ENCODE results near the gene B4GALT7.
"Not testable (repeated sequence)": the region's sequence is repeated elsewhere in the genome, so short reads cannot be mapped to it uniquely, and the experiment has no call there.

Gene B4GALT7

DNA sequence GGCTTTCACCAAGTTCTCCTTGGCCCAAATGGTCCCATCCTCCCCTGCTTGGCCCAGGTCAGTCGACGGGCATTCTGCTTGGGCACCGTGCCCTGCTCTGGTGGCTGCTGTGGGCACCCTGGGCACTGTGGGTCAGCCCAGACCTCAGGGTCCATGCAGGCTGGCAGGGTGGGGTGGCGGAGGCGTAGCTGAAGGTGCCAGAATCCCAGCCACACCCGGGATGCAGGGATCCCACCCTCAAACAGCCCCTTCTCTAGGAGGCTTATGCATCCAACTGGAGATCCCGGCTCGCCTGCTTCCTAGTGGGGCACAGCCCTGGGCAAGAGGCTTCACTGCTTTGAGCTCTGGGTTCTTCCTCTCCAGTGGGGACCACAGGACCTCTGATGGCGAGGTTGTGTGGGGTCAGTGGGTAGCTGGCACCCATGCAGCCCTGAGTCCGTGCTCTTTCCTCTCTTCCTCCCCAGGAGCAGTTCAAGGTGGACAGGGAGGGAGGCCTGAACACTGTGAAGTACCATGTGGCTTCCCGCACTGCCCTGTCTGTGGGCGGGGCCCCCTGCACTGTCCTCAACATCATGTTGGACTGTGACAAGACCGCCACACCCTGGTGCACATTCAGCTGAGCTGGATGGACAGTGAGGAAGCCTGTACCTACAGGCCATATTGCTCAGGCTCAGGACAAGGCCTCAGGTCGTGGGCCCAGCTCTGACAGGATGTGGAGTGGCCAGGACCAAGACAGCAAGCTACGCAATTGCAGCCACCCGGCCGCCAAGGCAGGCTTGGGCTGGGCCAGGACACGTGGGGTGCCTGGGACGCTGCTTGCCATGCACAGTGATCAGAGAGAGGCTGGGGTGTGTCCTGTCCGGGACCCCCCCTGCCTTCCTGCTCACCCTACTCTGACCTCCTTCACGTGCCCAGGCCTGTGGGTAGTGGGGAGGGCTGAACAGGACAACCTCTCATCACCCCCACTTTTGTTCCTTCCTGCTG is 9.4 kb downstream of the B4GALT7 start:
- no peak for DNase-seq (ENCODE audit: low read depth in 2 of 2)

DNA sequence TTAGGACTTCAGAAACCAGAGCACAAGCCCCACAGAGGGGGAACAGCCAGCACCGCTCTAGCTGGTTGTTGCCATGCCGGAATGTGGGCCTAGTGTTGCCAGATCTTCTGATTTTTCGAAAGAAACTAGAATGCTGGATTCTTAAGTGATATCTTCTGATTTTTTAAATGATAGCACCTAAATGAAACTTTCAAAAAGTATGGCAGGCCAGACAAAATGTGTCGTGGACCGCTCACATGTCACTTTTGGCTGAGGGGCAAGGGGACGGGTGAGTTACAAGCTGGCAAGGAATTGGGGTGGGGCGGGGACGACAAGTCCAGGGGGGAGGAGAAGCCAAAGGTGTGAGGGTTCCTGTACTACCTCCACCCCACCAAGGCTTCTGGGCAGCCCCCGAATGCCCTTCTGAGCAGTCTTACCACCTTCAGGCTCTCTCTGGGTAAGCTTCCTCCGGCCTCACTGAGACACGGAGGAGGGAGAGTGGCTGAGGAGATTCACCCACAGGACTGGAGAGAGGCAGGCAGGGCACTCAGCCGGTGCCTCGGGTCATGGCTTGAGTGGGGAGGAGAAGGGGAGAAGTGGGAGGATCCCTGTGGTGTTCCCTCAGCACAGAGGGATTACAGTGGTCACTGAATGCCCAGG is 10.3 kb downstream of the B4GALT7 start:
- DNase-seq (ENCODE audit: low read depth in 2 of 2): no peak

DNA sequence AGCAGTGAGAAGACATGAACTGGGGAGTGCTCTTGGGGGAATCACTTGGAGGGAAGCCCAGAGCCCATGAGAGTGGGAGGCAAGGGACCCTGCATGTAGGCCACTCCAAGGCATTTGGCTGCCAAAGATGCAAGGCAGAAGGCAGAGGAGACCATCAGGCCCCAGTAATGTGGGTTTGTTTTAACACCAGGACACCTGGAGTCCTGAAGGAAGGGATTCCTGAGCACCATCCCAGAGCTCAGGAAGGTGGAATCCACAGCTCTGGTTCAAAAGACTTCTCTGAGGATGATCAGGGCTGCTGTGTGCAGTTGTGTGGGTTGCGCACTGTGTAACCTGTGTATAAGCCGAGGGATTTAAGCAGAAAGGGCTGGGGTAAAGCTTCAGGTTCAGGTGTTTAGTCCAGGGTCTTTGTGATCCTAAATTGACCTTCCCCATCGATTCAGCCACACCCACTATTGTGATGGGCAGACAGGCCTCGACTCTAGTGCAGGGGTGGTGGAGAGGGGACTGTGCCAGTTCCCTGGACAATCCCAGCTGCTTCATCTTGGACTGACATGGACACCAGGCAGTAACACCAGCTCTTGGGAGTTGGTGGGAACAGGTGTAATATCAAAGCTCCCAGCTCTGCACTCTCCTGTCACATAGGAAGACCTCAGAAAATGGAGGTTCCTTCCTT is 11.0 kb downstream of the B4GALT7 start:
- DNase-seq (ENCODE audit: low read depth in 2 of 2): no peak

DNA sequence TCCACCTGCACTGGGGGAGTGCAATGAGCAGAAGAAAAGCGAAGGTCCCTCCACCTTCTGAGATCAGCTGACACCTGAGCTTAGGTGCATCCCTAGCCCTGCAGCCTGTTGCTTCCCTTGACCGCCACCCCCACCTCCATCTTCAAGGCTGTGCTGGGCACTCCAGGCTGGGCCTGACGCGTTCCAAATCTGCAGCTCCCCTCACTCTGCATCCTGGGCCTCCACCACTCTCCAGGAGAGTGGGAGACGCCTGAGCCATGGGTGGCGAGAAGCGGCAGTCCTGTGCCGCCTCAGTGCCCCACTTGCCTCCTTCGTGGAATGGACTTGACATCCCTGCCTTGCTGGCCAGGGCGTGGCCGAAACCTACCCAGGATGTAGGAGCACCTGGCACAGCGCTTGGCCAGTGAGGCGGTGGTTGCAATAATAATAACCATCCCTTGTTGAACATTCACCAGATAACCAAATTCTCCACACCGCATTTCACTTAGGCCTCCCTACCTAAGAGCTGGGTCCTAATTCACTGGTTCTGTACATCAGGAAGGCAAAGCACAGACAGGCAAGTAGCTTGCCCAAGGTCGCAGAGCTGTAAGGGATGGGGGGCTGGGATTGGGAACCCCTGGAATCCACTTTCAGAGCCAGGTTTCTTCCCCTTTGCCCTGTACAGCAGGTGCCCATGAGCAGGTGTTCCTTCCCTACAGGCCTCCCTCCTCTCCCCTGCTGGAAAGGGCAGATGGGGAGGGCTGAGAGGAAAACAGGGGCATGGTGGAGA is 11.7 kb downstream of the B4GALT7 start:
- DNase-seq (ENCODE audit: low read depth in 2 of 2): no peak

DNA sequence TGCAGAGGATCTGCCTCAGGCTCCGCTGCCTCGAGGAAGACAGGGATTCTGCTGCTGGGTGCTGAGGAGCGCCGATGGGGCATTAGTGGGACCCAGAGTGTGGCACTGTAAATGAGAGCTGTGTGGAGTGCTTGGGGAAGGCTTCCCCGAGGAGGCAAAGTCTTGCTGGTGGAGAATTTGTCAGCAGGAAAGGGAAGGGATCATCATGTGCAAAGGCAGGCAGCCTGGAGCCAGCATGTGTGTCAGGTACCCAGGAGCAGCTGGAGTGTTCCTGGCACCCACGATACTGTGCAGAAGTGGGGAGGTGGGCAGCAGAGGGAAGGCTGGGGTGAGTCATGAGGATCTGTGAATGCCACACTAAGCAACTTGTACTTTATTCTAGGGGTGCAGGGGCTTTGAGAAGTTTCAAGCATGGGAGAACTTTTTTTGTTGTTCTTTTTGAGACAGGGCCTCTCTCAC is 12.3 kb downstream of the B4GALT7 start:
- DNase-seq (ENCODE audit: low read depth in 2 of 2): no peak

DNA sequence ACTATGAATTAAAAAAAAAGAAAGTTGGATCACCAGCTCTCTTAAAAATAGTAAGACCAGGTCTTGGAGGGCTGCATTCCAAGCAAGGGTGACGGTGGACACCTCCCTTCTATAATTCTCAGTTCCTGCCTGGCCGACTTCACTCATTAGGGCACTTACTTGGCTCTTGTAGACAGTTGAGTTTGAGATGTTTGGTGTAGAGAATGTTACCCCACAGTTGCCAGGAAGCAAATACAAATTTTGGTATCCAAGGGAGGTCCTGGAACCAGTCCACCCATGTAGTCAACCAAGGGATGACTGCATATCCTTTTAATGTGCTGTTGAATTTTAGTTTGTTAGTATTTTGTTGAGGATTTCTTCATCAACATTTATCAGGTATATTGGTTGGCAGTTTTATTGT is 20.6 kb downstream of the B4GALT7 start:
- DNase-seq (ENCODE audit: low read depth in 2 of 2): no peak

DNA sequence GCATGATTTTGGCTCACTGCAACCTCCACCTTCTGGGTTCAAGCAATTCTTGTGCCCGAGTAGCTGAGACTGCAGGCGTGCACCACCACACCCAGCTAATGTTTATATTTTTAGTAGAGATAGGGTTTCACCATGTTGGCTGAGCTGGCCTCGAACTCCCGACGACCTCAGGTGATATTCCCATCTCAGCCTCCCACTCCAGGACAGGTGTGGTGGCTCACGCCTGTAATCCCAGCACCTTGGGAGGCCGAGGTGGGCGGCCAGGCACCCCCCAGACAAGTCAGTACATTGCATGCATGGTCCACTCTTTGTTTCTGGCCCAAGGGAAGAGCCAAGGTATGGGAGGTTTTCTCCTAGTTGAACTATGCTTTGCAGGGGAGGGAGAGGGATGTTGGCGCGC is 24.2 kb downstream of the B4GALT7 start:
- DNase-seq (ENCODE audit: low read depth in 2 of 2): not testable (repeated sequence)

DNA sequence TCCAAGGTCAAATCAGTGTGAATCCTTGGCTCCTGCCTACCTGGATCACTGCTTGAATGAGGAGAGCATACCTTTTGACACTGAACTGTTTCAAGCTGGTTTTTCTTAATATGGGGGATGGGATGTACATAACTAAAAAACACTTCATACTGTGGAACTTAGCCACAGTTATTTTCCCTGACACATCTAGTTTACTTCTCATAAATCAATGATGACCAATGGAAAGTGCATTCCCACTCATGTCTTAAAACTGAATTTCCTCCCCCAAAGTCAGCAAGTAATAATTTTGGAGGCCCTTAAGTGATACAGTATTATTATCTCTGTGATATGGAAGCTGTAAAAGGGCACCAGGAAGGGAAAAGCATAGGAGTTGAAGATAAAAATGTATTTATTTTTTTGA is 30.3 kb downstream of the B4GALT7 start:
- not testable (repeated sequence) for DNase-seq (ENCODE audit: low read depth in 2 of 2)

DNA sequence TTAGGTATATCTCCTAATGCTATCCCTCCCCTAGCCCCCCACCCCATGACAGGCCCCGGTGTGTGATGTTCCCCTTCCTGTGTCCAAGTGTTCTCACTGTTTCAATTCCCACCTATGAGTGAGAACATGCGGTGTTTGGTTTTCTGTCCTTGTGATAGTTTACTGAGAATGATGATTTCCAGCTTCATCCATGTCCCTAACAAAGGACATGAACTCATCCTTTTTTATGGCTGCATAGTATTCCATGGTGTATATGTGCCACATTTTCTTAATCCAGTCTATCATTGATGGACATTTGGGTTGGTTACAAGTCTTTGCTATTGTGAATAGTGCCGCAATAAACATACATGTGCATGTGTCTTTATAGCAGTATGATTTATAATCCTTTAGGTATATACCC is 35.0 kb downstream of the B4GALT7 start:
- not testable (repeated sequence) for DNase-seq (ENCODE audit: low read depth in 2 of 2)

DNA sequence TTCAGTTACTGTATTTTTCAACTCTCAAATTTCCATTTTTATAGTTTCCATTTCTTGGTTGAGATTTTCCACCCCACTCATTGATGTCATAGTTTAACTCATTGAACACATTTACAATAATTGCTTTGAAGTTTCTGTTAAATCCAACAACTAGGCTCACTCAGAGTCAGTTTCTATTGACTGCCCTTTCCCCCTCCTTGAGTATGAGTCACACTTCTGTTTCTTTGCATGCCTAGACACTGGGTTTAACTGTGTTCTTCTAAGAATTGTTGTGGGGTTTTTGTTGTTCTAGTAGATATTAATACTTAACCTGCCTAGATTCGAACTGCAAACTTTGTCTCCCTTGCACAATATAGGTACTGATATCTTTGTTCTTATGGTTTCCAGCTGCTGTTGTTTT is 45.5 kb downstream of the B4GALT7 start:
- not testable (repeated sequence) for DNase-seq (ENCODE audit: low read depth in 2 of 2)

DNA sequence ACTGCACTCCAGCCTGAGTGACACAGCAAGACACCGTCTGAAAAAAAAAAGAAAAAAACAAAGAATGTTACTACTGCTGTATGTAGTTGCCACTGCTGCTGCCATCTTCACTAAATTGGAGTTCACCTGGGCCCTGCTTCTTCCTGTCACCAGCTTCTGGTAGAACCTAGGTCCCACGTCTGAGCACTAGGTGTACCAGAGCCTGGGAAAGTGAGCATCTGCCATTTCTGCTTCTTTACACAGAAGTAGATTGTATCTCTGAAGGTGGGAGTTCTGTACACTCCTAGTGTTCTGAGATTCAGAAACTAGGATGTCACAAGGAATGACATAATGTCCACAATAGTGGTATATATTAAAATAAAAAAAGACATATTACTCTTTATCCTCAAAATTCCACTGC is 51.3 kb downstream of the B4GALT7 start:
- DNase-seq (ENCODE audit: low read depth in 2 of 2): not testable (repeated sequence)

DNA sequence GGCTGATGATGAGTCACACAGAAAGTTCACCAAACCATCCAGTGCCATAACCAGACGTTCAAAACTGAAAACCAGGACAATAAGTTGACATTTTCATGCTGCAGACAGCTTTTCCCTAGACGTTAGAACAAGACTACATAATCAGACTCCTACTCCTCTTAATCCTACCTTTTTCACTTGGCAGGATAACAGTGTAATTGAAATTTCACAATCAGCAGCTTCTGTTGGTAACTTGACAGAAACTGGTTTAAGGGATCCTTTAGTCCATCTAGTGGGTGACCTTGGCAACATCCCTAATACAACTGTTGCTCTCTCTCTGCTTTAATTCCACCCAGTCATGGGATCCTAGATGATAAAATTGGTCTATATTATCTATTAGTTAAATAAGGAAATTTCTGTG is 57.9 kb downstream of the B4GALT7 start:
- DNase-seq (ENCODE audit: low read depth in 2 of 2): not testable (repeated sequence)

DNA sequence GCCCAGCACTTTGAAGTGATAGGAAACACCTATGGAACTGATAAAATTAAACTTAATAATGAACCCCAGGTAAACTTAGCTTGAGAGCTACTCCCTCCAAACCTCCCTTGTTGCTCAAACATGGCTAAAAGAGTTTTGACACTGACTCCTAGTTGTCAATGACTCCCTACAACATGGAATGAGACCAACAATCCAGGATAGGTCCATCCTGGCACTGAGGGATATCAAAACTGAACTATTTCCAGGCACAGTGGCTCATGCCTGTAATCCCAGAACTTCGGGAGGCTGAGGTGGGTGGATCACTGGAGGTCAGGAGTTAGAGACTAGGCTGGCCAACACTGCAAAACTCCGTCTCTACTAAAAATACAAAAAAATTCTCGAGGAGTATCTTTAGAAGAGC is 58.6 kb downstream of the B4GALT7 start:
- DNase-seq (ENCODE audit: low read depth in 2 of 2): not testable (repeated sequence)

Measured in fibroblast of skin of left quadriceps (primary cell).